HepG2 (cell line): Measurements from ENCODE around the gene CPT1C. TPM values are rescaled to one million over a fixed set of nuclear protein-coding genes. Genes with fewer than 3 reads are reported as not detected.

Source experiments
- AKAP8 ChIP-seq: sonication (generic); formaldehyde crosslinking; IDR thresholded peaks from 2 replicates; pipeline ENCODE4 v1.5.1; 2020; ENCODE audit warnings: mild to moderate bottlenecking, missing genetic modification reagents
- ASH2L ChIP-seq: fragments of 300-600, 200-600 bp; sonication (generic); IDR thresholded peaks from 2 replicates; pipeline ENCODE4 v1.7.0; 2017; ENCODE audit warnings: low read depth, mild to moderate bottlenecking, moderate library complexity, mixed read lengths, low read length; ENCODE audit not compliant: insufficient read length
- BCL3 ChIP-seq: sonication (generic); formaldehyde crosslinking; IDR thresholded peaks from 2 replicates; pipeline ENCODE4 v1.5.1; 2020; ENCODE audit warnings: mild to moderate bottlenecking, missing genetic modification reagents, moderate library complexity
- ETS1 ChIP-seq: sonication (generic); formaldehyde crosslinking; IDR thresholded peaks from 2 replicates; pipeline ENCODE4 v1.4.0; 2020; ENCODE audit warnings: missing genetic modification reagents
- FOXJ3 ChIP-seq: sonication (generic); formaldehyde crosslinking; IDR thresholded peaks from 2 replicates; pipeline ENCODE4 v1.4.0; 2020; ENCODE audit warnings: missing genetic modification reagents, mild to moderate bottlenecking, borderline replicate concordance
- HHEX ChIP-seq: IDR thresholded peaks from 2 replicates; pipeline ENCODE4 v1.6.1; 2016; ENCODE audit warnings: control low read depth
- ISL2 ChIP-seq: sonication (generic); formaldehyde crosslinking; IDR thresholded peaks from 2 replicates; pipeline ENCODE4 v1.5.0; 2020; ENCODE audit warnings: missing genetic modification reagents
- KDM3A ChIP-seq: IDR thresholded peaks from 2 replicates; pipeline ENCODE4 v1.6.1; 2018; ENCODE audit warnings: low read depth, missing compliant biosample characterization
- MYC ChIP-seq: sonication (generic); formaldehyde crosslinking; IDR thresholded peaks from 2 replicates; pipeline ENCODE4 v1.9.0; 2021; ENCODE audit warnings: missing genetic modification reagents, borderline replicate concordance
- SALL2 ChIP-seq: sonication (generic); formaldehyde crosslinking; IDR thresholded peaks from 2 replicates; pipeline ENCODE4 v1.8.1; 2023; ENCODE audit warnings: mild to moderate bottlenecking, missing genetic modification reagents, inconsistent platforms
- SYNCRIP ChIP-seq: fragments of 200-400 bp; formaldehyde crosslinking; IDR thresholded peaks from 2 replicates; pipeline ENCODE4 v1.6.1; 2018; ENCODE audit warnings: mild to moderate bottlenecking, low read depth, low read length; ENCODE audit not compliant: insufficient read depth
- TERF1 ChIP-seq: sonication (generic); formaldehyde crosslinking; IDR thresholded peaks from 2 replicates; pipeline ENCODE4 v1.8.0; 2022; ENCODE audit warnings: mild to moderate bottlenecking, missing genetic modification reagents, moderate library complexity
- TRIM22 ChIP-seq: fragments of 450-650 bp; IDR thresholded peaks from 2 replicates; pipeline ENCODE4 v1.6.1; 2017
- ZNF260 ChIP-seq: sonication (generic); formaldehyde crosslinking; IDR thresholded peaks from 2 replicates; pipeline ENCODE4 v1.4.0; 2020; ENCODE audit warnings: missing genetic modification reagents, low read depth, mild to moderate bottlenecking, borderline replicate concordance
- ZNF329 ChIP-seq: sonication (generic); formaldehyde crosslinking; IDR thresholded peaks from 2 replicates; pipeline ENCODE4 v1.9.0; 2021; ENCODE audit warnings: low read depth, mild to moderate bottlenecking, missing genetic modification reagents
- ZNF34 ChIP-seq: sonication (generic); formaldehyde crosslinking; IDR thresholded peaks from 2 replicates; pipeline ENCODE4 v1.4.0; 2020; ENCODE audit warnings: mild to moderate bottlenecking, missing genetic modification reagents, borderline replicate concordance
- ZNF496 ChIP-seq: sonication (generic); formaldehyde crosslinking; IDR thresholded peaks from 2 replicates; pipeline ENCODE4 v1.8.1; 2023; ENCODE audit warnings: mild to moderate bottlenecking, moderate library complexity, missing genetic modification reagents; ENCODE audit not compliant: insufficient replicate concordance
- ZNF510 ChIP-seq: sonication (generic); formaldehyde crosslinking; IDR thresholded peaks from 2 replicates; pipeline ENCODE4 v1.4.0; 2020; ENCODE audit warnings: low read depth, mild to moderate bottlenecking, missing genetic modification reagents
- ZNF746 ChIP-seq: sonication (generic); formaldehyde crosslinking; IDR thresholded peaks from 2 replicates; pipeline ENCODE4 v1.8.0; 2022; ENCODE audit warnings: mild to moderate bottlenecking, missing genetic modification reagents
- ZNF773 ChIP-seq: sonication (generic); formaldehyde crosslinking; IDR thresholded peaks from 2 replicates; pipeline ENCODE4 v1.4.0; 2020; ENCODE audit warnings: missing genetic modification reagents, borderline replicate concordance
- polyA plus RNA-seq, 8 experiments: library from polyadenylated mRNA; depleted of rRNA in 3 of 8; stranded (reverse) in 7 of 8; unstranded in 1 of 8; fragments of >200 nt; fragmentation: Illumina TruSeq in 4 of 8; extraction: Trizol in 4 of 8; gene quantifications; 2 replicates each; pipeline versions ENCODE4 v1.2.1 to v1.2.3, GENCODE V29; 2011 to 2016; ENCODE audit warnings: low read depth in 4 of 8, missing spikeins in 1 of 8, mixed read lengths in 1 of 8; ENCODE audit not compliant: insufficient read depth in 1 of 8
- total RNA-seq, 5 experiments: library from RNA; depleted of rRNA; stranded (reverse); fragments of >200 nt; fragmentation: Illumina TruSeq; extraction: Trizol; gene quantifications; 2 replicates each; pipeline ENCODE4 v1.2.3, GENCODE V29; 2016; ENCODE audit warnings: low read depth in 1 of 5

CPT1C gene
- total and polyA plus RNA-seq, 2 of the 13 experiments (the other 11 are each of a cell fraction or from before 2014, with no cell fraction given): 0.18 TPM; not detected in 1

- TF ChIP-seq ZNF746 (CRISPR knock-in tag): 0 out of 2 replicates have a peak, but pooled peaks have one; percentile 38
- TF ChIP-seq FOXJ3: no peak; the same call in 1 of the 2 replicates
- peak; percentile 66; the same call in 1 of the 2 replicates for TF ChIP-seq MYC (CRISPR knock-in tag)
- no peak for TF ChIP-seq SYNCRIP
- TF ChIP-seq KDM3A (CRISPR knock-in tag): no peak
- TF ChIP-seq ETS1 (CRISPR knock-in tag): no peak
- 0 out of 2 replicates have a peak, but pooled peaks have one; percentile 34 for TF ChIP-seq ISL2 (CRISPR knock-in tag)
- no peak for TF ChIP-seq AKAP8 (CRISPR knock-in tag)
- TF ChIP-seq TERF1 (CRISPR knock-in tag): no peak
- TF ChIP-seq ASH2L: peak; percentile 65
- TF ChIP-seq ZNF329 (CRISPR knock-in tag): no peak
- no peak for TF ChIP-seq TRIM22
- TF ChIP-seq ZNF260 (CRISPR knock-in tag): no peak
- no peak for TF ChIP-seq ZNF496 (CRISPR knock-in tag)
- no peak; the same call in 1 of the 2 replicates for TF ChIP-seq SALL2 (CRISPR knock-in tag)
- TF ChIP-seq ZNF34 (CRISPR knock-in tag): no peak
- no peak for TF ChIP-seq BCL3 (CRISPR knock-in tag)
- peak; percentile 77; the same call in 1 of the 2 replicates for TF ChIP-seq ZNF510 (CRISPR knock-in tag)
- TF ChIP-seq ZNF773 (CRISPR knock-in tag): no peak
- no peak for TF ChIP-seq HHEX (CRISPR knock-in tag)
Observed at GRCh38 chr19:49665351-49666119, 25.4 kb upstream of the CPT1C start, which contains the start of the genes BCL2L12 and IRF3 (continued).
